Right atrium auricular region (tissue), 2 donors: Measurements from ENCODE around the gene BRINP2. TPM values are rescaled to one million over a fixed set of nuclear protein-coding genes. Genes with fewer than 3 reads are reported as not detected.

Experiments
- DNase-seq: peaks from one replicate; pipeline ENCODE4 v3.0.0-alpha.2; 2019; ENCODE audit warnings: low spot score
- H3K27ac ChIP-seq, 2 donors: fragments of 200-600 bp; sonication (generic); 1 replicate in 1 of 2; 2 replicates in 1 of 2; pipeline ENCODE4 v1.5.1; 2016 to 2019
- H3K27me3 ChIP-seq, 2 donors: fragments of 200-600 bp; sonication (generic); one replicate each; pipeline versions ENCODE4 v1.5.1 to v1.6.0; 2017 to 2019
- H3K36me3 ChIP-seq: fragments of 200-600 bp; sonication (generic); one replicate; pipeline ENCODE4 v1.5.1; 2016
- H3K4me1 ChIP-seq, 2 donors: fragments of 200-600 bp; sonication (generic); one replicate each; pipeline versions ENCODE4 v1.5.1 to v1.6.0; 2017 to 2019
- H3K4me3 ChIP-seq, 2 donors: fragments of 200-600 bp; sonication (generic); 1 replicate in 1 of 2; 2 replicates in 1 of 2; pipeline ENCODE4 v1.5.1; 2017 to 2019; ENCODE audit warnings: mild to moderate bottlenecking in 1 of 2, moderate library complexity in 1 of 2
- H3K9me3 ChIP-seq, 2 donors: fragments of 200-600 bp; sonication (generic); one replicate each; pipeline ENCODE4 v1.5.1; 2019
- CTCF ChIP-seq, 2 donors: fragments of 200-600 bp; sonication (generic); IDR thresholded peaks; one replicate each; pipeline ENCODE4 v1.5.1; 2019; ENCODE audit warnings: antibody characterized with exemption in 2 of 2
- total RNA-seq, 2 donors: library from RNA; depleted of rRNA; stranded (reverse); fragments of >200 nt; gene quantifications; one replicate each; pipeline ENCODE4 v1.1.0, GENCODE V29; 2016

Gene BRINP2
- total RNA-seq, 2 donors from 2014 or later, result 0.96 to 1.1 TPM

GRCh38 chr1:177247623-177248176, 76.9 kb downstream of the BRINP2 start:
- Histone ChIP-seq H3K36me3 (no peaks in the 10 kb centered on the region), H3K27ac (no peak overlapping the region), H3K4me3 (no peak overlapping the region), H3K9me3 (no peaks in the 10 kb centered on the region), H3K27me3 (no peaks in the 10 kb centered on the region), H3K4me1 (no peaks in the 10 kb centered on the region)
- TF ChIP-seq CTCF (IDR thresholded peaks at IDR 0.05), result no peak
- DNase-seq, result no peak

GRCh38 chr1:177248258-177248657, 77.5 kb downstream of the BRINP2 start:
- TF ChIP-seq CTCF (IDR thresholded peaks at IDR 0.05), result no peak
- Histone ChIP-seq H3K36me3 (no peaks in the 10 kb centered on the region), H3K27ac (no peak overlapping the region), H3K4me1 (no peaks in the 10 kb centered on the region), H3K27me3 (no peaks in the 10 kb centered on the region), H3K9me3 (no peaks in the 10 kb centered on the region), H3K4me3 (no peak overlapping the region)
- DNase-seq, result no peak

GRCh38 chr1:177249231-177249630, 78.5 kb downstream of the BRINP2 start:
- no peak overlapping the region for H3K4me3 ChIP-seq
- H3K27ac ChIP-seq, result no peak overlapping the region
- DNase-seq, result no peak
- H3K9me3 ChIP-seq, result no peaks in the 10 kb centered on the region
- TF ChIP-seq CTCF (IDR thresholded peaks at IDR 0.05), result no peak
- H3K4me1 ChIP-seq, result no peaks in the 10 kb centered on the region
- no peaks in the 10 kb centered on the region for H3K27me3 ChIP-seq
- no peaks in the 10 kb centered on the region for H3K36me3 ChIP-seq

GRCh38 chr1:177252877-177253276, 82.1 kb downstream of the BRINP2 start:
- no peaks in the 10 kb centered on the region for H3K9me3 ChIP-seq
- H3K27me3 ChIP-seq, result no peaks in the 10 kb centered on the region
- no peak for TF ChIP-seq CTCF (IDR thresholded peaks at IDR 0.05)
- H3K4me1 ChIP-seq, result no peaks in the 10 kb centered on the region
- H3K4me3 ChIP-seq, result no peak overlapping the region
- DNase-seq, result no peak
- no peak overlapping the region for H3K27ac ChIP-seq
- no peaks in the 10 kb centered on the region for H3K36me3 ChIP-seq

DNA sequence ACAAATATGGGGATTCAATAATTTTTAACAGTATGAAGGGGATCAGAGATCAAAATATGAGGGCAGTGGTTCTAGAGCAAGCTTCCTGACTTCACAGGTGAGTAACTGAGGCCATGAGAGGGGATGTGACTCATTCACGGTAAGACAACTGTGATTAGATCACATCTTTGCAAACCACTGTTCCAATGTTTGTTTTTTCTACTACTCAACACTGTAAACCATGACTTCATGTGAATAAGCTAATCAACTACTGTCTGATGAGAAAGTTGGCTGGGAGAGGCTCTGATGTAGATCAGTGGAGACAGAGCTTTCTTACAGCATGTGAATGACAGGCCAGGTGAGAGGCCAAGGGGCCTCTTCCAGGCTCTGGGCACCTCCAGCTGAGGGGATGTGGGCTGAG, 84.7 kb downstream of the BRINP2 start:
- Histone ChIP-seq H3K27ac (no peak overlapping the region), H3K9me3 (no peaks in the 10 kb centered on the region), H3K27me3 (no peaks in the 10 kb centered on the region), H3K36me3 (no peaks in the 10 kb centered on the region), H3K4me3 (no peak overlapping the region), H3K4me1 (no peaks in the 10 kb centered on the region)
- no peak for TF ChIP-seq CTCF (IDR thresholded peaks at IDR 0.05)
- DNase-seq, result no peak
